Central memory CD8-positive, alpha-beta T cell (primary cell): ENCODE measurements around the gene ATXN1.

Source experiments
- ATAC-seq: fragments of 150-1000 bp; cut with Tn5 transposase; replicated peaks from 2 replicates; pipeline ENCODE4 v1.10.0; 2022; ENCODE audit warnings: mild to moderate bottlenecking, moderate FRiP score, moderate number of reproducible peaks; ENCODE audit not compliant: poor library complexity, severe bottlenecking; ENCODE audit errors: extremely low read depth
- DNase-seq, 2 donors: peaks; one replicate each; pipeline ENCODE4 v3.0.0; 2021; ENCODE audit warnings: low spot score in 2 of 2
- H3K27ac Mint-ChIP-seq: one replicate; pipeline ENCODE4 v1.8.0; 2022; ENCODE audit warnings: low read depth, mild to moderate bottlenecking, moderate library complexity, mixed read lengths
- H3K27me3 Mint-ChIP-seq: one replicate; pipeline ENCODE4 v1.8.0; 2022; ENCODE audit warnings: mixed read lengths
- H3K36me3 Mint-ChIP-seq: one replicate; pipeline ENCODE4 v1.8.0; 2022; ENCODE audit warnings: mild to moderate bottlenecking, moderate library complexity, mixed read lengths; ENCODE audit not compliant: insufficient read depth
- H3K4me1 Mint-ChIP-seq: one replicate; pipeline ENCODE4 v1.8.0; 2022; ENCODE audit warnings: mixed read lengths
- H3K4me3 Mint-ChIP-seq: one replicate; pipeline ENCODE4 v1.8.0; 2022; ENCODE audit warnings: mild to moderate bottlenecking, moderate library complexity, mixed read lengths
- H3K9me3 Mint-ChIP-seq: one replicate; pipeline ENCODE4 v1.8.0; 2022; ENCODE audit warnings: mixed read lengths

The ATXN1 gene

GRCh38 chr6:16527691-16528090 lies 233.6 kb downstream of the ATXN1 start:
- no peak for ATAC-seq
- Mint-ChIP-seq H3K4me3 (no peak overlapping the region), H3K4me1 (peaks cover 29% of the 10 kb centered on the region), H3K9me3 (no peaks in the 10 kb centered on the region), H3K27ac (no peak overlapping the region), H3K36me3 (peaks cover 6% of the 10 kb centered on the region), H3K27me3 (no peaks in the 10 kb centered on the region)
- no peak for DNase-seq

GRCh38 chr6:16524380-16524707 lies 236.9 kb downstream of the ATXN1 start:
- Mint-ChIP-seq H3K36me3 (peaks cover 25% of the 10 kb centered on the region), H3K4me1 (peaks cover 37% of the 10 kb centered on the region), H3K27me3 (no peaks in the 10 kb centered on the region), H3K27ac (peak overlapping the region; percentile 38), H3K4me3 (no peak overlapping the region), H3K9me3 (no peaks in the 10 kb centered on the region)
- DNase-seq = no peak
- no peak for ATAC-seq

GRCh38 chr6:16523606-16524379 lies 237.5 kb downstream of the ATXN1 start:
- H3K27ac Mint-ChIP-seq = peak overlapping the region; percentile 38
- H3K27me3 Mint-ChIP-seq = no peaks in the 10 kb centered on the region
- H3K4me1 Mint-ChIP-seq = peaks cover 43% of the 10 kb centered on the region
- H3K9me3 Mint-ChIP-seq = no peaks in the 10 kb centered on the region
- H3K36me3 Mint-ChIP-seq = peaks cover 25% of the 10 kb centered on the region
- ATAC-seq (no peak), DNase-seq (no peak)
- no peak overlapping the region for H3K4me3 Mint-ChIP-seq

GRCh38 chr6:16522937-16523336 lies 238.3 kb downstream of the ATXN1 start:
- ATAC-seq (no peak), DNase-seq (no peak)
- Mint-ChIP-seq H3K27ac (peak overlapping the region; percentile 10), H3K9me3 (no peaks in the 10 kb centered on the region), H3K4me1 (peaks cover 51% of the 10 kb centered on the region), H3K4me3 (no peak overlapping the region), H3K27me3 (no peaks in the 10 kb centered on the region), H3K36me3 (peaks cover 25% of the 10 kb centered on the region)

- Mint-ChIP-seq H3K4me3 (no peak overlapping the region), H3K36me3 (peaks cover 27% of the 10 kb centered on the region), H3K27me3 (no peaks in the 10 kb centered on the region), H3K4me1 (peaks cover 59% of the 10 kb centered on the region), H3K27ac (no peak overlapping the region), H3K9me3 (no peaks in the 10 kb centered on the region)
- ATAC-seq (no peak), DNase-seq (no peak)
Measured at GRCh38 chr6:16521528-16521927, 239.7 kb downstream of the ATXN1 start.

- no peak overlapping the region for H3K4me3 Mint-ChIP-seq
- peaks cover 29% of the 10 kb centered on the region for H3K36me3 Mint-ChIP-seq
- peak overlapping the region; percentile 25 for H3K27ac Mint-ChIP-seq
- no peaks in the 10 kb centered on the region for H3K27me3 Mint-ChIP-seq
- DNase-seq = no peak
- H3K9me3 Mint-ChIP-seq = no peaks in the 10 kb centered on the region
- H3K4me1 Mint-ChIP-seq = peaks cover 58% of the 10 kb centered on the region
- ATAC-seq = no peak
Measured at GRCh38 chr6:16519265-16520242, 241.7 kb downstream of the ATXN1 start.

- Mint-ChIP-seq H3K4me1 (peaks cover 65% of the 10 kb centered on the region), H3K36me3 (peaks cover 28% of the 10 kb centered on the region), H3K27ac (peak overlapping the region; percentile 64), H3K4me3 (no peak overlapping the region), H3K9me3 (no peaks in the 10 kb centered on the region), H3K27me3 (no peaks in the 10 kb centered on the region)
- DNase-seq = no peak
- no peak for ATAC-seq
Measured at GRCh38 chr6:16518265-16518664, 243.0 kb downstream of the ATXN1 start.

GRCh38 chr6:16514249-16514648 lies 247.0 kb downstream of the ATXN1 start:
- H3K27ac Mint-ChIP-seq = peak overlapping the region; percentile 59
- DNase-seq (peak in 1 of 2 donors; percentile 19), ATAC-seq (no peak)
- peaks cover 4% of the 10 kb centered on the region for H3K36me3 Mint-ChIP-seq
- H3K4me3 Mint-ChIP-seq = no peak overlapping the region
- H3K4me1 Mint-ChIP-seq = peaks cover 69% of the 10 kb centered on the region
- no peaks in the 10 kb centered on the region for H3K27me3 Mint-ChIP-seq
- H3K9me3 Mint-ChIP-seq = no peaks in the 10 kb centered on the region

- H3K4me3 Mint-ChIP-seq = peak overlapping the region; percentile 2
- H3K9me3 Mint-ChIP-seq = no peaks in the 10 kb centered on the region
- H3K36me3 Mint-ChIP-seq = peaks cover 4% of the 10 kb centered on the region
- peaks cover 54% of the 10 kb centered on the region for H3K4me1 Mint-ChIP-seq
- no peak for ATAC-seq
- H3K27me3 Mint-ChIP-seq = no peaks in the 10 kb centered on the region
- DNase-seq = no peak
- H3K27ac Mint-ChIP-seq = peak overlapping the region; percentile 59
Measured at GRCh38 chr6:16512544-16513290, 248.5 kb downstream of the ATXN1 start.

- Mint-ChIP-seq H3K27me3 (no peaks in the 10 kb centered on the region), H3K9me3 (no peaks in the 10 kb centered on the region), H3K4me3 (peak overlapping the region; percentile 2), H3K36me3 (peaks cover 4% of the 10 kb centered on the region), H3K27ac (peak overlapping the region; percentile 52), H3K4me1 (peaks cover 48% of the 10 kb centered on the region)
- ATAC-seq (peak; percentile 77), DNase-seq (peak in 1 of 2 donors; percentile 36)
Measured at GRCh38 chr6:16511723-16512489, 249.4 kb downstream of the ATXN1 start.

- DNase-seq (no peak), ATAC-seq (peak; percentile 50)
Measured at GRCh38 chr6:16511040-16511660, 250.1 kb downstream of the ATXN1 start.

More at GRCh38 chr6:16511040-16511660, 250.1 kb downstream of the ATXN1 start:
- no peak overlapping the region for H3K4me3 Mint-ChIP-seq
- peaks cover 2% of the 10 kb centered on the region for H3K36me3 Mint-ChIP-seq
- peaks cover 53% of the 10 kb centered on the region for H3K4me1 Mint-ChIP-seq
- H3K27ac Mint-ChIP-seq = peak overlapping the region; percentile 52
- no peaks in the 10 kb centered on the region for H3K27me3 Mint-ChIP-seq
- no peaks in the 10 kb centered on the region for H3K9me3 Mint-ChIP-seq
